Measurements from ENCODE around the gene LIFR.

- TF ChIP-seq BHLHE40 (IDR thresholded peaks at IDR 0.05; ENCODE audit: low read depth, low read length) (no peak), POLR2A (IDR thresholded peaks at IDR 0.05; ENCODE audit: low read length) (no peak)
Measured at GRCh38 chr5:38543074-38543473, 13.4 kb downstream of the LIFR start.

Measured in A549 (cell line).